Measurements from ENCODE around the gene KLRD1.

GRCh38 chr12:10341892-10342509 lies 34.3 kb downstream of the KLRD1 start:
- TF ChIP-seq, protein P1, sequence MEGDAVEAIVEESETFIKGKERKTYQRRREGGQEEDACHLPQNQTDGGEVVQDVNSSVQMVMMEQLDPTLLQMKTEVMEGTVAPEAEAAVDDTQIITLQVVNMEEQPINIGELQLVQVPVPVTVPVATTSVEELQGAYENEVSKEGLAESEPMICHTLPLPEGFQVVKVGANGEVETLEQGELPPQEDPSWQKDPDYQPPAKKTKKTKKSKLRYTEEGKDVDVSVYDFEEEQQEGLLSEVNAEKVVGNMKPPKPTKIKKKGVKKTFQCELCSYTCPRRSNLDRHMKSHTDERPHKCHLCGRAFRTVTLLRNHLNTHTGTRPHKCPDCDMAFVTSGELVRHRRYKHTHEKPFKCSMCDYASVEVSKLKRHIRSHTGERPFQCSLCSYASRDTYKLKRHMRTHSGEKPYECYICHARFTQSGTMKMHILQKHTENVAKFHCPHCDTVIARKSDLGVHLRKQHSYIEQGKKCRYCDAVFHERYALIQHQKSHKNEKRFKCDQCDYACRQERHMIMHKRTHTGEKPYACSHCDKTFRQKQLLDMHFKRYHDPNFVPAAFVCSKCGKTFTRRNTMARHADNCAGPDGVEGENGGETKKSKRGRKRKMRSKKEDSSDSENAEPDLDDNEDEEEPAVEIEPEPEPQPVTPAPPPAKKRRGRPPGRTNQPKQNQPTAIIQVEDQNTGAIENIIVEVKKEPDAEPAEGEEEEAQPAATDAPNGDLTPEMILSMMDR (conservative IDR thresholded peaks at IDR 0.05; ENCODE audit: low read depth, low read length): no peak
- TF ChIP-seq EZH2phosphoT487 (IDR thresholded peaks at IDR 0.05; ENCODE audit: borderline replicate concordance, low read length) (no peak), EZH2 (IDR thresholded peaks at IDR 0.05; ENCODE audit: low read length, unreplicated experiment) (no peak)
